Measurements from ENCODE around the gene SIGLEC15.

DNA sequence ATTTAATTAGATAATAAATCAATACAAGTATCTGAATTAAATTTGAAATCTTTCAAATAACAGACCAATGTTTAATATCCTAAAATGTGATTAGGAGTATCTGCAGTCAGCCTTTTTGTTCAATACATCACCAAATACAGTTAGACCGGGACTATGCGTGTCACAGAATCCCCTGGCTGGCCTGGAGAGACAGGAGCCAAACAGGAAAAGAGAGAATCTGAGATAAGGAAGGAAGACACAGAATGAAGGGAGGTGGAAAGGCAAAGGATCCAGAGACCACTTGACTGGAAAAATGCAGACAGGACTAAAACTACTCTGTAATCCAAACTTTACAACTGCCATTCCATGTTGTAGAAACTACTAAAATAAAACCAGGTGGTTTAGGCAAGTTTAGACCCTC, 66.3 kb downstream of the SIGLEC15 start:
- TF ChIP-seq, protein P1, sequence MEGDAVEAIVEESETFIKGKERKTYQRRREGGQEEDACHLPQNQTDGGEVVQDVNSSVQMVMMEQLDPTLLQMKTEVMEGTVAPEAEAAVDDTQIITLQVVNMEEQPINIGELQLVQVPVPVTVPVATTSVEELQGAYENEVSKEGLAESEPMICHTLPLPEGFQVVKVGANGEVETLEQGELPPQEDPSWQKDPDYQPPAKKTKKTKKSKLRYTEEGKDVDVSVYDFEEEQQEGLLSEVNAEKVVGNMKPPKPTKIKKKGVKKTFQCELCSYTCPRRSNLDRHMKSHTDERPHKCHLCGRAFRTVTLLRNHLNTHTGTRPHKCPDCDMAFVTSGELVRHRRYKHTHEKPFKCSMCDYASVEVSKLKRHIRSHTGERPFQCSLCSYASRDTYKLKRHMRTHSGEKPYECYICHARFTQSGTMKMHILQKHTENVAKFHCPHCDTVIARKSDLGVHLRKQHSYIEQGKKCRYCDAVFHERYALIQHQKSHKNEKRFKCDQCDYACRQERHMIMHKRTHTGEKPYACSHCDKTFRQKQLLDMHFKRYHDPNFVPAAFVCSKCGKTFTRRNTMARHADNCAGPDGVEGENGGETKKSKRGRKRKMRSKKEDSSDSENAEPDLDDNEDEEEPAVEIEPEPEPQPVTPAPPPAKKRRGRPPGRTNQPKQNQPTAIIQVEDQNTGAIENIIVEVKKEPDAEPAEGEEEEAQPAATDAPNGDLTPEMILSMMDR (conservative IDR thresholded peaks at IDR 0.05; ENCODE audit: low read length) = no peak
- TF ChIP-seq EZH2phosphoT487 (IDR thresholded peaks at IDR 0.05; ENCODE audit: borderline replicate concordance, low read depth, low read length) = no peak
